Endothelial cell of umbilical vein (primary cell): ENCODE measurements around the gene TXNRD2. TPM values are rescaled to one million over a fixed set of nuclear protein-coding genes. Genes with fewer than 3 reads are reported as not detected.

ENCODE experiments used
- BruUV-seq: library from RNA; stranded (reverse); fragments of 400-500 nt; replicated peaks from 2 replicates; lab custom pipeline; 2021; lab: Mats Ljungman, UMichigan
- CTCF ChIA-PET: fragments of 300-600, 350-600 bp; sonication (Branson Sonifier 250); formaldehyde crosslinking; loops from one replicate; lab custom pipeline; 2021; ENCODE audit warnings: antibody characterized with exemption, inconsistent platforms; lab: Charles Lee
- POLR2A ChIA-PET: fragments of 300-600, 350-600 bp; sonication (Branson Sonifier 250); formaldehyde crosslinking; loops from one replicate; lab custom pipeline; 2021; ENCODE audit warnings: antibody characterized with exemption, inconsistent platforms; lab: Charles Lee
- DNase-seq: peaks from one replicate; pipeline ENCODE4 v3.0.0-alpha.2; 2011; ENCODE audit warnings: low read depth, low spot score
- FAIRE-seq: peaks from 2 replicates; lab custom pipeline; 2011; peaks lifted over from hg19 to GRCh38; lab: Jason Lieb, UNC
- H2AFZ ChIP-seq: 2 replicates; pipeline ENCODE4 v1.6.0; 2012; ENCODE audit warnings: low read depth, low read length, control low read depth, inconsistent platforms
- H3K27ac ChIP-seq: 2 replicates; pipeline ENCODE4 v1.5.1; 2011; ENCODE audit warnings: low read depth, mild to moderate bottlenecking, control low read depth, low read length, moderate library complexity; ENCODE audit not compliant: insufficient read depth
- H3K27me3 ChIP-seq, 2 experiments: 2 replicates each; pipeline versions ENCODE4 v1.6.0 to v1.6.1; 2011; ENCODE audit warnings: low read length in 2 of 2, mixed read lengths in 1 of 2; ENCODE audit not compliant: control insufficient read depth in 2 of 2, insufficient read depth in 2 of 2
- H3K36me3 ChIP-seq, 2 experiments: 2 replicates in 1 of 2; 3 replicates in 1 of 2; pipeline ENCODE4 v1.5.1; 2011; ENCODE audit warnings: low read length in 2 of 2, mild to moderate bottlenecking in 1 of 2, moderate library complexity in 1 of 2; ENCODE audit not compliant: control insufficient read depth in 2 of 2, insufficient read depth in 2 of 2; ENCODE audit errors: extremely low read depth in 1 of 2
- H3K4me1 ChIP-seq: 3 replicates; pipeline ENCODE4 v1.5.1; 2011; ENCODE audit warnings: mild to moderate bottlenecking, low read length; ENCODE audit not compliant: control insufficient read depth, insufficient read depth; ENCODE audit errors: extremely low read depth
- H3K4me2 ChIP-seq: 2 replicates; pipeline ENCODE4 v1.6.1; 2011; ENCODE audit warnings: low read length, control low read depth, mixed read lengths; ENCODE audit not compliant: insufficient read depth
- H3K4me3 ChIP-seq, 3 experiments: fragments of 200-600 bp in 1 of 3; sonication (generic), shearing (Covaris generic) in 1 of 3; replicated peaks in 1 of 3; 2 replicates each; pipeline ENCODE4 v1.5.1; 2011 to 2016; ENCODE audit warnings: control low read depth in 3 of 3, low read length in 3 of 3, mild to moderate bottlenecking in 2 of 3, inconsistent platforms in 1 of 3, low read depth in 1 of 3, moderate library complexity in 1 of 3; ENCODE audit not compliant: insufficient read depth in 1 of 3
- H3K79me2 ChIP-seq: 2 replicates; pipeline ENCODE4 v1.6.0; 2012; ENCODE audit warnings: low read length, inconsistent platforms; ENCODE audit not compliant: control insufficient read depth, insufficient read depth
- H3K9ac ChIP-seq: replicated peaks from 2 replicates; pipeline ENCODE3; 2011; ENCODE audit warnings: low read length, control low read depth; ENCODE audit not compliant: insufficient read depth; ENCODE audit errors: extremely low read depth
- H3K9me1 ChIP-seq: replicated peaks from 3 replicates; pipeline ENCODE4 v1.6.0; 2011; ENCODE audit warnings: mild to moderate bottlenecking, low read length; ENCODE audit not compliant: control insufficient read depth, insufficient read depth; ENCODE audit errors: extremely low read depth
- H3K9me3 ChIP-seq: replicated peaks from 2 replicates; pipeline ENCODE4 v1.5.1; 2012; ENCODE audit warnings: low read length, inconsistent platforms; ENCODE audit not compliant: control insufficient read depth, insufficient read depth
- H4K20me1 ChIP-seq: replicated peaks from 2 replicates; pipeline ENCODE3; 2011; ENCODE audit warnings: mild to moderate bottlenecking, low read length; ENCODE audit not compliant: control insufficient read depth, insufficient read depth; ENCODE audit errors: extremely low read depth
- CTCF ChIP-seq, 2 donors: IDR thresholded peaks; 1 replicate in 1 of 2; 2 replicates in 1 of 2; pipeline ENCODE4 v1.5.1; 2011; ENCODE audit warnings: low read length in 2 of 2, mild to moderate bottlenecking in 2 of 2, moderate library complexity in 2 of 2, control low read depth in 1 of 2, inconsistent platforms in 1 of 2, low read depth in 1 of 2; ENCODE audit not compliant: insufficient read depth in 1 of 2; ENCODE audit errors: extremely low read depth in 1 of 2
- EZH2 ChIP-seq: IDR thresholded peaks from 2 replicates; pipeline ENCODE4 v1.6.1; 2012; ENCODE audit warnings: borderline replicate concordance, low read depth, mild to moderate bottlenecking, moderate library complexity, low read length, inconsistent platforms; ENCODE audit not compliant: severe bottlenecking
- FOS ChIP-seq: IDR thresholded peaks from 2 replicates; pipeline ENCODE4 v1.6.1; 2011; ENCODE audit warnings: mild to moderate bottlenecking, low read length, moderate library complexity, borderline replicate concordance; ENCODE audit not compliant: insufficient read depth
- GATA2 ChIP-seq: IDR thresholded peaks from 2 replicates; pipeline ENCODE4 v1.7.0; 2011; ENCODE audit warnings: low read depth, mild to moderate bottlenecking, moderate library complexity, mixed read lengths, low read length; ENCODE audit not compliant: insufficient read length, insufficient read depth
- JUN ChIP-seq: IDR thresholded peaks from 2 replicates; pipeline ENCODE4 v1.6.1; 2011; ENCODE audit warnings: borderline replicate concordance, low read depth; ENCODE audit not compliant: insufficient read length, insufficient read depth
- MAX ChIP-seq: IDR thresholded peaks from 2 replicates; pipeline ENCODE4 v1.6.1; 2011; ENCODE audit not compliant: insufficient read depth, insufficient read length
- MYC ChIP-seq: IDR thresholded peaks from one replicate; pipeline ENCODE4 v1.6.1; 2011; ENCODE audit warnings: mild to moderate bottlenecking, low read depth, low read length
- POLR2A ChIP-seq: IDR thresholded peaks from 2 replicates; pipeline ENCODE4 v1.6.1; 2012; ENCODE audit warnings: low read depth, mild to moderate bottlenecking, control low read depth, low read length
- POLR2AphosphoS5 ChIP-seq: IDR thresholded peaks from 2 replicates; pipeline ENCODE4 v1.6.1; 2012; ENCODE audit warnings: low read depth, mild to moderate bottlenecking, control low read depth, low read length, moderate library complexity; ENCODE audit not compliant: insufficient read depth
- dilution Hi-C: fragments of 300-500 bp; cut with MboI; formaldehyde crosslinking; loops from one replicate; pipeline ENCODE4 v1.15.0; 2019; ENCODE audit warnings: low sequenced_read_pairs; ENCODE audit not compliant: extremely low pct_ligation_motif_present
- intact Hi-C: fragments of 100-400 bp; cut with micrococcal nuclease; formaldehyde crosslinking; loops from one replicate; pipeline ENCODE4 v1.10.0; 2022
- polyA plus RNA-seq, 4 experiments: library from polyadenylated mRNA; depleted of rRNA in 3 of 4; stranded (reverse) in 3 of 4; unstranded in 1 of 4; fragments of >200 nt; gene quantifications; 2 replicates each; pipeline versions ENCODE4 v1.2.1 to v1.2.3, GENCODE V29; 2011 to 2012; ENCODE audit warnings: missing spikeins in 1 of 4
- total RNA-seq: library from RNA; stranded (reverse); gene quantifications from 2 replicates; pipeline ENCODE4 v1.2.3, GENCODE V29; 2021

TXNRD2 gene
- total and polyA plus RNA-seq, 2 donors (not counting 3 experiments of a cell fraction or from before 2014, with no cell fraction given) = 211 to 440 TPM

- H4K20me1 ChIP-seq = no peaks in the 10 kb centered on the region
- H3K27ac ChIP-seq = peak overlapping the region; percentile 80
- H3K9me3 ChIP-seq = no peaks in the 10 kb centered on the region
- H2AFZ ChIP-seq = peak overlapping the region; percentile 42
- H3K4me1 ChIP-seq = peaks cover 32% of the 10 kb centered on the region
- intact Hi-C loops = loop anchor here (1.0 to 2.0 kb wide), 4 partner anchors 10 to 72 kb away; partner anchors contain the start of genes GNB1L and RTL10
- dilution Hi-C loops = no loop called here
- no peak overlapping the region for H3K4me3 ChIP-seq
- FAIRE-seq = peak; percentile 99
- TF ChIP-seq POLR2A (no peak), FOS (no peak), MYC (no peak), POLR2AphosphoS5 (peak; percentile 69), GATA2 (peak; percentile 25), EZH2 (no peak), JUN (no peak), MAX (peak; percentile 15), CTCF (IDR thresholded peaks at IDR 0.05; ENCODE audit: extremely low read depth in 1 of 2, insufficient read depth in 1 of 2, low read depth in 1 of 2, low read length in 2 of 2) (peak; percentile 17 to 39)
- no peaks in the 10 kb centered on the region for H3K9me1 ChIP-seq
- POLR2A ChIA-PET = interaction anchor here (0.7 to 1.3 kb wide), 5 partner anchors 11 to 48 kb away, joined by 3 to 4 read pairs (median 3); no protein-coding TSS in a partner anchor
- H3K36me3 ChIP-seq = no peaks in the 10 kb centered on the region
- H3K4me2 ChIP-seq = peak overlapping the region; percentile 39
- peak; percentile 77 for DNase-seq
- CTCF ChIA-PET = interaction anchor here (0.9 to 2.3 kb wide), 10 partner anchors 10 to 114 kb away, joined by 3 to 12 read pairs (median 6); partner anchors contain the start of genes GNB1L and RTL10
- H3K79me2 ChIP-seq = no peaks in the 10 kb centered on the region
- no peaks in the 10 kb centered on the region for H3K27me3 ChIP-seq
- H3K9ac ChIP-seq = peak overlapping the region; percentile 19
- BruUV-seq = no TSS peak
These were observed 97.1 kb downstream of the TXNRD2 start for GRCh38 chr22:19844377-19845053.
